ENCODE results near the gene ITGB4.

The ITGB4 gene

DNA sequence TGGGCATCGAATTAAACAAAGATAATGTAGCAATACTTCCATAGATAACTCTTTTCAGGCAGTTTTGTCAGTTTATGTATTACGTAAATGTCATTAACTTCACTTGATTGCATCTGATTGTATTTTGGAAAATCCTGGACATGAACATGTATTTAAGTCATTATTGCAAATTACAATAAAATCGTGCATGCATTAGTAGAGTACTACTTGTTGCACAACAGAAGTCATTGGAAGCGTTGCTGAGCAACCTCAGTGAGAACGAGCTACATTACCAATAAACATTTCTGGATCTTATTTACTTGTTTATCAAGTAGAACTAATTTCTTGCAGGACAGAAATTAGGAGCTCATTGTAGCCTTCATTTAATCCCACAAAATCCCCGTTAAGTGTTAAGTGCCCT, 70.0 kb downstream of the ITGB4 start:
- TF ChIP-seq, protein P1, sequence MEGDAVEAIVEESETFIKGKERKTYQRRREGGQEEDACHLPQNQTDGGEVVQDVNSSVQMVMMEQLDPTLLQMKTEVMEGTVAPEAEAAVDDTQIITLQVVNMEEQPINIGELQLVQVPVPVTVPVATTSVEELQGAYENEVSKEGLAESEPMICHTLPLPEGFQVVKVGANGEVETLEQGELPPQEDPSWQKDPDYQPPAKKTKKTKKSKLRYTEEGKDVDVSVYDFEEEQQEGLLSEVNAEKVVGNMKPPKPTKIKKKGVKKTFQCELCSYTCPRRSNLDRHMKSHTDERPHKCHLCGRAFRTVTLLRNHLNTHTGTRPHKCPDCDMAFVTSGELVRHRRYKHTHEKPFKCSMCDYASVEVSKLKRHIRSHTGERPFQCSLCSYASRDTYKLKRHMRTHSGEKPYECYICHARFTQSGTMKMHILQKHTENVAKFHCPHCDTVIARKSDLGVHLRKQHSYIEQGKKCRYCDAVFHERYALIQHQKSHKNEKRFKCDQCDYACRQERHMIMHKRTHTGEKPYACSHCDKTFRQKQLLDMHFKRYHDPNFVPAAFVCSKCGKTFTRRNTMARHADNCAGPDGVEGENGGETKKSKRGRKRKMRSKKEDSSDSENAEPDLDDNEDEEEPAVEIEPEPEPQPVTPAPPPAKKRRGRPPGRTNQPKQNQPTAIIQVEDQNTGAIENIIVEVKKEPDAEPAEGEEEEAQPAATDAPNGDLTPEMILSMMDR (IDR thresholded peaks at IDR 0.05; ENCODE audit: low read depth, low read length): no peak
- no peak for DNase-seq (ENCODE audit: extremely low read depth, low read depth)

DNA sequence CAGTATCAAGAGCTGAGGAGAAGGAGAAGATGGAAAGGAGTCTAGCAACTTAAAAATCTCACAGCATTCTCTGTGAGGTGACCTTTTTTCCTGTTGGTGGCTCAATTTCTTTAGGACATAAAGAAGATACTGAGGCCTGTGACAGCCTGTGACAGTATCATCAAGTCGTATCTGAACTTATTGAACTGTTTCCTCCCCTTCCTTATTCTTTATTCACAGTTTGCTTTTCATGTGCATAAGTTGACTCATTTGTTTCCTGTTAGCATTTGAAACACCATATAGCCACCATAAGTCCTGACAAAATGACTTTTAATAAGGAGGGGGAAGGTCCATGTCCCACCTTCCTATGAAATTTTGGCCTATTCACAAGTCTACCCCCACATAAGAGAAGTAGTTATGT, 72.2 kb downstream of the ITGB4 start:
- TF ChIP-seq, protein P1 (IDR thresholded peaks at IDR 0.05; ENCODE audit: low read depth, low read length): no peak
- no peak for DNase-seq (ENCODE audit: extremely low read depth, low read depth)

DNA sequence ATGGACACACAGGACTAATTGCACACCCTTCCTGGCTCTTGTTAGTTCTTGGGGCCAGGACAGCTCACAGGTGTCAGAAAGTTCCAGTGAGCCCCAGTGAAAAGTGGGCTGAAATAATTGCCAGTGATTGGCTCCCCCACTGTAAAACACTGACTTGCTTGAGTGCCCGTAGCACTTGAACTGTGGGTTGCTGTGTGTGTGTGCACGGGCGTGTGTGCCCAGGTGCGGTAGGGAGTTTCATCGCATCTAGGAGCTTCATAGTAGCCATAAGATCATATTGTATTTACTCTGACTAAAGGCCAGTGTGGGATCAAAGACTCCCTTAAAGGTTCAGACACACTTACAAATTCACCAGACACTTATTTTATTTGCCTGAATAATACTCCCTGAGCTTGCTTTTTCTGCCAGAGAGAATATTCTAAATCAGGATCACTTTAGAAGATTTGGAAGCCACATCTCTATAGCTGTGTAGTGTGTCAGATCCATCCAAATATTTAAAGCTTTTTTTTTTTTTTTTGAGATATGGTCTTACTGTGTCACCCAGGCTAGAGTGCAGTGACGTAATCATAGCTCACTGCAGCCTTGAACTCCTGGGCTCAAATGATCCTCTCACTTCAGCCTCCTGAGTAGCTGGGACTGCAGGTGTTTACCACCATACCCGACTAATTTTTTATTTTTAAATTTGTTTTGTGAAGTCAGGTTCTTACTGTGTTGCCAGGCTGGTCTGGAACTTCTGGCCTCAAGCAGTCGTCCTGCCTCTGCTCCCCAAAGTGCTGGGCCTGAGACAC, 74.8 kb downstream of the ITGB4 start:
- TF ChIP-seq, protein P1 (IDR thresholded peaks at IDR 0.05; ENCODE audit: low read depth, low read length): no peak
- DNase-seq (ENCODE audit: extremely low read depth, low read depth): no peak

DNA sequence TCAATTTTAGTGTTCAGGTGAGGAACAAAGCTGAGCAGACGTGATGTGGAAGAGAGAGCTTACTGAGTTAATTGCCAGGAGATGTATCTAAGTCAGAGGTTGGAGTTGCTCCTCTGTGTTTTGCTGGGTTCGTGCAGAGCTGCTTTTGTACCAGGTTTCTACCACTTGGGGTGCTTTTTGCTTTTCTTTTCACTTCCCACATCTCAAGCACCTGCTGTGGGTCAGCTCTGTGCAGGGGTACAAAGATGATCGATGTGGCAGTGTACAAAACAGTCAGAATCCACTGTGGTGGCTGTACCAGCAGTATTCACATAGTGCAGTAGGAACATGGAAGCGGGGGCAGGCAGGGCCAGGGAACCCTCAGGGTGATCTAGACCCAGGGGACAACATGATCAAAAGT, 78.1 kb downstream of the ITGB4 start:
- TF ChIP-seq, protein P1 (IDR thresholded peaks at IDR 0.05; ENCODE audit: low read depth, low read length): no peak
- no peak for DNase-seq (ENCODE audit: extremely low read depth, low read depth)

DNA sequence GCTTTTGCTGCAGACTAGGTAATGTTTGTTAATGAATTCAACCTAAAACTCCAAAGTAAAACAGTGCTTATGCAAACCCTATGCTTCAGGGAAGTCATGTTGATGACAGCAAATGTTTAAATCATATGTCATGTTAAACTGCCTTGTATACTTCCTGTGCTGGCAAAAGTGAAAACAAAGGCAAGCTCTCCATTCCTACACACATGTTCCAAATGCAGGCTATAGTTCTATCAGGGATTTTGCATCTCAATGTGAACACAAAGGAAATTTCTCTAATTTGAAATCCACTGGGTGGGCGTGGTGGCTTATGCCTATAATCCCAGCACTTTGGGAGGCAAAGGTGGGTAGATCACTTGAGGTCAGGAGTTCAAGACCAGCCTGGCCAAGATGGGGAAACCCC, 82.6 kb downstream of the ITGB4 start:
- TF ChIP-seq, protein P1 (IDR thresholded peaks at IDR 0.05; ENCODE audit: low read depth, low read length): no peak
- DNase-seq (ENCODE audit: extremely low read depth, low read depth): no peak

DNA sequence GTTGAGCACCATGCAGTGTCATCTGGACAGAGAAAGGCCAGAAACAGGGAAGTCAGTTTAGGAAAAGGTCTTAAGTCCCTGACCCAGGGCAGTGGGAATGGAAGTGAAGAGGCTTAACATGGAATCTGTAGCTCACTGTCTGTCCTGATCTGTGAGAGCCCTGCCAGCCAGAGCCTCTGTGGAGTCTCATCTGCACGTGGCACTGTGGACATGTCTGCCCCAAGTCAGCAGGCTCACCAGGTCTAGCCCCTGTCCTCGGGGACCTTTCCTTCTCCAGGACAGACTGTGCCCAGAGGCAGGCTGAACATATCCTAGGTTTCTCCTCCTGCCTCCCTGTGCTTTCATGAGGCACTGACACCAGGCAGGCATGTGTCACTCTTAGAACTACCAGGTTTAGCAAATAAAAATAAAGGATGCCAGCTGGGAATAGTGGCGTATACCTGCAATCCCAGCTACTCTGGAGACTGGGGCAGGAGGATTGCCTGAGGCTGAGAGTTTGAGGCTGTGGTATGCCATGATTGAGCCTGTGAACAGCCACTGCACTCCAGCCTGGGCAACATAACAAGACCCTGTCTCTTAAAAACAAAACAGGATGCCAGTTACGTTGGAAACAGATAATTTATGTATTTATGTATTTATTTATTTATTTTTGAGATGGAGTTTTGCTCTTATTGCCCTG, 85.7 kb downstream of the ITGB4 start:
- DNase-seq (ENCODE audit: extremely low read depth, low read depth): no peak
- TF ChIP-seq, protein P1 (IDR thresholded peaks at IDR 0.05; ENCODE audit: low read depth, low read length): no peak
